ENCODE results near the gene PTPN6.
A peak's percentile ranks its signal among the peaks of the same experiment; 100 is the strongest.

Gene PTPN6

GRCh38 chr12:6923003-6923732, 28.0 kb upstream of the PTPN6 start:
- no peak for DNase-seq

- no peak for DNase-seq
These were observed 27.3 kb upstream of the PTPN6 start for GRCh38 chr12:6923851-6924250.

- DNase-seq = no peak
These were observed 26.0 kb upstream of the PTPN6 start for GRCh38 chr12:6925239-6925539.

GRCh38 chr12:6925540-6926279, 25.4 kb upstream of the PTPN6 start:
- no peak for DNase-seq

- DNase-seq = peak; percentile 55
These were observed 23.7 kb upstream of the PTPN6 start, which contains the start of gene ATN1 for GRCh38 chr12:6927379-6928021. Gene ATN1 (plus strand): TSS chr12:6927959. CDS start chr12:6934002, 6,043 bp downstream.

- no peak for DNase-seq
These were observed 23.0 kb upstream of the PTPN6 start for GRCh38 chr12:6928022-6928702.

- DNase-seq = no peak
These were observed 22.3 kb upstream of the PTPN6 start for GRCh38 chr12:6928703-6929407.

GRCh38 chr12:6929466-6930452, 21.4 kb upstream of the PTPN6 start:
- peak; percentile 67 for DNase-seq

GRCh38 chr12:6932766-6933165, 18.4 kb upstream of the PTPN6 start:
- DNase-seq = no peak

GRCh38 chr12:6934110-6934509, 17.0 kb upstream of the PTPN6 start:
- no peak for DNase-seq

GRCh38 chr12:6935371-6936193, 15.6 kb upstream of the PTPN6 start:
- DNase-seq = no peak

- no peak for DNase-seq
These were observed 14.9 kb upstream of the PTPN6 start for GRCh38 chr12:6936194-6936635.

GRCh38 chr12:6936636-6937480, 14.3 kb upstream of the PTPN6 start:
- DNase-seq = peak; percentile 30

GRCh38 chr12:6937481-6938352, 13.4 kb upstream of the PTPN6 start:
- peak; percentile 96 for DNase-seq

- no peak for DNase-seq
These were observed 12.6 kb upstream of the PTPN6 start for GRCh38 chr12:6938353-6939190.

- no peak for DNase-seq
These were observed 12.0 kb upstream of the PTPN6 start for GRCh38 chr12:6939191-6939540.

- no peak for DNase-seq
These were observed 9.9 kb upstream of the PTPN6 start for GRCh38 chr12:6941267-6941666.

- no peak for DNase-seq
These were observed 9.4 kb upstream of the PTPN6 start for GRCh38 chr12:6941782-6942181.

All from hematopoietic multipotent progenitor cell treated with erythropoietin and hydrocortisone succinate and interleukin-3 and kit ligand, for 8 days (in vitro differentiated cells).